Endothelial cell of umbilical vein (primary cell): Measurements from ENCODE around the gene CCM2. TPM values are rescaled to one million over a fixed set of nuclear protein-coding genes. Genes with fewer than 3 reads are reported as not detected.

ENCODE experiments used
- BruUV-seq: library from RNA; stranded (reverse); fragments of 400-500 nt; replicated peaks from 2 replicates; lab custom pipeline; 2021; lab: Mats Ljungman, UMichigan
- CTCF ChIA-PET: fragments of 300-600, 350-600 bp; sonication (Branson Sonifier 250); formaldehyde crosslinking; loops from one replicate; lab custom pipeline; 2021; ENCODE audit warnings: antibody characterized with exemption, inconsistent platforms; lab: Charles Lee
- POLR2A ChIA-PET: fragments of 300-600, 350-600 bp; sonication (Branson Sonifier 250); formaldehyde crosslinking; loops from one replicate; lab custom pipeline; 2021; ENCODE audit warnings: antibody characterized with exemption, inconsistent platforms; lab: Charles Lee
- DNase-seq: peaks from one replicate; pipeline ENCODE4 v3.0.0-alpha.2; 2011; ENCODE audit warnings: low read depth, low spot score
- FAIRE-seq: peaks from 2 replicates; lab custom pipeline; 2011; peaks lifted over from hg19 to GRCh38; lab: Jason Lieb, UNC
- H2AFZ ChIP-seq: 2 replicates; pipeline ENCODE4 v1.6.0; 2012; ENCODE audit warnings: low read depth, low read length, control low read depth, inconsistent platforms
- H3K27ac ChIP-seq: 2 replicates; pipeline ENCODE4 v1.5.1; 2011; ENCODE audit warnings: low read depth, mild to moderate bottlenecking, control low read depth, low read length, moderate library complexity; ENCODE audit not compliant: insufficient read depth
- H3K27me3 ChIP-seq, 2 experiments: 2 replicates each; pipeline versions ENCODE4 v1.6.0 to v1.6.1; 2011; ENCODE audit warnings: low read length in 2 of 2, mixed read lengths in 1 of 2; ENCODE audit not compliant: control insufficient read depth in 2 of 2, insufficient read depth in 2 of 2
- H3K36me3 ChIP-seq, 2 experiments: 2 replicates in 1 of 2; 3 replicates in 1 of 2; pipeline ENCODE4 v1.5.1; 2011; ENCODE audit warnings: low read length in 2 of 2, mild to moderate bottlenecking in 1 of 2, moderate library complexity in 1 of 2; ENCODE audit not compliant: control insufficient read depth in 2 of 2, insufficient read depth in 2 of 2; ENCODE audit errors: extremely low read depth in 1 of 2
- H3K4me1 ChIP-seq: 3 replicates; pipeline ENCODE4 v1.5.1; 2011; ENCODE audit warnings: mild to moderate bottlenecking, low read length; ENCODE audit not compliant: control insufficient read depth, insufficient read depth; ENCODE audit errors: extremely low read depth
- H3K4me2 ChIP-seq: 2 replicates; pipeline ENCODE4 v1.6.1; 2011; ENCODE audit warnings: low read length, control low read depth, mixed read lengths; ENCODE audit not compliant: insufficient read depth
- H3K4me3 ChIP-seq, 3 experiments: fragments of 200-600 bp in 1 of 3; sonication (generic), shearing (Covaris generic) in 1 of 3; replicated peaks in 1 of 3; 2 replicates each; pipeline ENCODE4 v1.5.1; 2011 to 2016; ENCODE audit warnings: control low read depth in 3 of 3, low read length in 3 of 3, mild to moderate bottlenecking in 2 of 3, inconsistent platforms in 1 of 3, low read depth in 1 of 3, moderate library complexity in 1 of 3; ENCODE audit not compliant: insufficient read depth in 1 of 3
- H3K79me2 ChIP-seq: 2 replicates; pipeline ENCODE4 v1.6.0; 2012; ENCODE audit warnings: low read length, inconsistent platforms; ENCODE audit not compliant: control insufficient read depth, insufficient read depth
- H3K9ac ChIP-seq: replicated peaks from 2 replicates; pipeline ENCODE3; 2011; ENCODE audit warnings: low read length, control low read depth; ENCODE audit not compliant: insufficient read depth; ENCODE audit errors: extremely low read depth
- H3K9me1 ChIP-seq: replicated peaks from 3 replicates; pipeline ENCODE4 v1.6.0; 2011; ENCODE audit warnings: mild to moderate bottlenecking, low read length; ENCODE audit not compliant: control insufficient read depth, insufficient read depth; ENCODE audit errors: extremely low read depth
- H3K9me3 ChIP-seq: replicated peaks from 2 replicates; pipeline ENCODE4 v1.5.1; 2012; ENCODE audit warnings: low read length, inconsistent platforms; ENCODE audit not compliant: control insufficient read depth, insufficient read depth
- H4K20me1 ChIP-seq: replicated peaks from 2 replicates; pipeline ENCODE3; 2011; ENCODE audit warnings: mild to moderate bottlenecking, low read length; ENCODE audit not compliant: control insufficient read depth, insufficient read depth; ENCODE audit errors: extremely low read depth
- CTCF ChIP-seq, 2 donors: IDR thresholded peaks; 1 replicate in 1 of 2; 2 replicates in 1 of 2; pipeline ENCODE4 v1.5.1; 2011; ENCODE audit warnings: low read length in 2 of 2, mild to moderate bottlenecking in 2 of 2, moderate library complexity in 2 of 2, control low read depth in 1 of 2, inconsistent platforms in 1 of 2, low read depth in 1 of 2; ENCODE audit not compliant: insufficient read depth in 1 of 2; ENCODE audit errors: extremely low read depth in 1 of 2
- EZH2 ChIP-seq: IDR thresholded peaks from 2 replicates; pipeline ENCODE4 v1.6.1; 2012; ENCODE audit warnings: borderline replicate concordance, low read depth, mild to moderate bottlenecking, moderate library complexity, low read length, inconsistent platforms; ENCODE audit not compliant: severe bottlenecking
- FOS ChIP-seq: IDR thresholded peaks from 2 replicates; pipeline ENCODE4 v1.6.1; 2011; ENCODE audit warnings: mild to moderate bottlenecking, low read length, moderate library complexity, borderline replicate concordance; ENCODE audit not compliant: insufficient read depth
- GATA2 ChIP-seq: IDR thresholded peaks from 2 replicates; pipeline ENCODE4 v1.7.0; 2011; ENCODE audit warnings: low read depth, mild to moderate bottlenecking, moderate library complexity, mixed read lengths, low read length; ENCODE audit not compliant: insufficient read length, insufficient read depth
- JUN ChIP-seq: IDR thresholded peaks from 2 replicates; pipeline ENCODE4 v1.6.1; 2011; ENCODE audit warnings: borderline replicate concordance, low read depth; ENCODE audit not compliant: insufficient read length, insufficient read depth
- MAX ChIP-seq: IDR thresholded peaks from 2 replicates; pipeline ENCODE4 v1.6.1; 2011; ENCODE audit not compliant: insufficient read depth, insufficient read length
- MYC ChIP-seq: IDR thresholded peaks from one replicate; pipeline ENCODE4 v1.6.1; 2011; ENCODE audit warnings: mild to moderate bottlenecking, low read depth, low read length
- POLR2A ChIP-seq: IDR thresholded peaks from 2 replicates; pipeline ENCODE4 v1.6.1; 2012; ENCODE audit warnings: low read depth, mild to moderate bottlenecking, control low read depth, low read length
- POLR2AphosphoS5 ChIP-seq: IDR thresholded peaks from 2 replicates; pipeline ENCODE4 v1.6.1; 2012; ENCODE audit warnings: low read depth, mild to moderate bottlenecking, control low read depth, low read length, moderate library complexity; ENCODE audit not compliant: insufficient read depth
- dilution Hi-C: fragments of 300-500 bp; cut with MboI; formaldehyde crosslinking; loops from one replicate; pipeline ENCODE4 v1.15.0; 2019; ENCODE audit warnings: low sequenced_read_pairs; ENCODE audit not compliant: extremely low pct_ligation_motif_present
- intact Hi-C: fragments of 100-400 bp; cut with micrococcal nuclease; formaldehyde crosslinking; loops from one replicate; pipeline ENCODE4 v1.10.0; 2022
- polyA plus RNA-seq, 4 experiments: library from polyadenylated mRNA; depleted of rRNA in 3 of 4; stranded (reverse) in 3 of 4; unstranded in 1 of 4; fragments of >200 nt; gene quantifications; 2 replicates each; pipeline versions ENCODE4 v1.2.1 to v1.2.3, GENCODE V29; 2011 to 2012; ENCODE audit warnings: missing spikeins in 1 of 4
- total RNA-seq: library from RNA; stranded (reverse); gene quantifications from 2 replicates; pipeline ENCODE4 v1.2.3, GENCODE V29; 2021

Gene CCM2
- total and polyA plus RNA-seq, 2 donors (not counting 3 experiments of a cell fraction or from before 2014, with no cell fraction given) = 66.1 to 70.4 TPM

GRCh38 chr7:45035893-45036292 lies 35.9 kb downstream of the CCM2 start:
- Histone ChIP-seq H3K36me3 (peaks cover 2 to 10% of the 10 kb centered on the region in 2 experiments), H3K27ac (no peak overlapping the region), H3K27me3 (no peaks in the 10 kb centered on the region), H3K9me1 (no peaks in the 10 kb centered on the region), H3K9ac (no peak overlapping the region), H3K4me3 (no peak overlapping the region), H3K9me3 (no peaks in the 10 kb centered on the region), H3K4me1 (no peaks in the 10 kb centered on the region), H2AFZ (no peak overlapping the region), H4K20me1 (peaks cover 4% of the 10 kb centered on the region), H3K79me2 (peaks cover 44% of the 10 kb centered on the region), H3K4me2 (no peak overlapping the region)
- intact Hi-C loops = no loop called here
- FAIRE-seq (no peak), DNase-seq (no peak)
- POLR2A ChIA-PET = no interaction called here
- TF ChIP-seq MYC = no peak
- TF ChIP-seq CTCF (IDR thresholded peaks at IDR 0.05; ENCODE audit: extremely low read depth in 1 of 2, insufficient read depth in 1 of 2, low read depth in 1 of 2, low read length in 2 of 2) = no peak
- TF ChIP-seq GATA2 = no peak
- TF ChIP-seq MAX = no peak
- TF ChIP-seq JUN = no peak
- TF ChIP-seq EZH2 = no peak
- TF ChIP-seq POLR2AphosphoS5 = no peak
- no peak for TF ChIP-seq FOS
- TF ChIP-seq POLR2A = no peak
- CTCF ChIA-PET = interaction anchor here (1.0 to 3.6 kb wide), 3 partner anchors 9 to 62 kb away, joined by 3 to 9 read pairs (median 3); no protein-coding TSS in a partner anchor
- BruUV-seq = no TSS peak
- dilution Hi-C loops = no loop called here
